ENCODE measurements around the gene CLDN2.

The CLDN2 gene

GRCh38 chrX:106894978-106895452 is 25.2 kb upstream of the CLDN2 start:
- TF ChIP-seq CTCF (IDR thresholded peaks at IDR 0.05; ENCODE audit: insufficient read depth, low read depth, low read length, missing control alignments), result no peak
- no peak overlapping the region for H3K4me3 ChIP-seq (ENCODE audit: low read length)
- DNase-seq (ENCODE audit: low read depth), result peak; percentile 73

- peak; percentile 53 for DNase-seq (ENCODE audit: low read depth)
- H3K4me3 ChIP-seq (ENCODE audit: low read length), result no peak overlapping the region
- TF ChIP-seq CTCF (IDR thresholded peaks at IDR 0.05; ENCODE audit: insufficient read depth, low read depth, low read length, missing control alignments), result no peak
Measured at GRCh38 chrX:106897259-106897658, 22.9 kb upstream of the CLDN2 start.

- peak; percentile 51 for DNase-seq (ENCODE audit: low read depth)
Measured at GRCh38 chrX:106898462-106898861, 21.7 kb upstream of the CLDN2 start.

GRCh38 chrX:106899276-106899675 is 20.9 kb upstream of the CLDN2 start:
- TF ChIP-seq CTCF (IDR thresholded peaks at IDR 0.05; ENCODE audit: insufficient read depth, low read depth, low read length, missing control alignments), result no peak
- H3K4me3 ChIP-seq (ENCODE audit: low read length), result no peak overlapping the region
- DNase-seq (ENCODE audit: low read depth), result no peak

More at GRCh38 chrX:106898462-106898861, 21.7 kb upstream of the CLDN2 start:
- peak; percentile 32 for TF ChIP-seq CTCF (IDR thresholded peaks at IDR 0.05; ENCODE audit: insufficient read depth, low read depth, low read length, missing control alignments)
- no peak overlapping the region for H3K4me3 ChIP-seq (ENCODE audit: low read length)

- no peak for TF ChIP-seq CTCF (IDR thresholded peaks at IDR 0.05; ENCODE audit: insufficient read depth, low read depth, low read length, missing control alignments)
Measured at GRCh38 chrX:106899841-106900240, 20.4 kb upstream of the CLDN2 start.

GRCh38 chrX:106901341-106901740 is 18.9 kb upstream of the CLDN2 start:
- DNase-seq (ENCODE audit: low read depth), result no peak
- H3K4me3 ChIP-seq (ENCODE audit: low read length), result no peak overlapping the region
- TF ChIP-seq CTCF (IDR thresholded peaks at IDR 0.05; ENCODE audit: insufficient read depth, low read depth, low read length, missing control alignments), result no peak

More at GRCh38 chrX:106899841-106900240, 20.4 kb upstream of the CLDN2 start:
- no peak for DNase-seq (ENCODE audit: low read depth)
- no peak overlapping the region for H3K4me3 ChIP-seq (ENCODE audit: low read length)

GRCh38 chrX:106901781-106902219 is 18.4 kb upstream of the CLDN2 start:
- DNase-seq (ENCODE audit: low read depth), result no peak
- TF ChIP-seq CTCF (IDR thresholded peaks at IDR 0.05; ENCODE audit: insufficient read depth, low read depth, low read length, missing control alignments), result no peak
- H3K4me3 ChIP-seq (ENCODE audit: low read length), result no peak overlapping the region

All from epithelial cell of esophagus (primary cell).